IPS-18c (cell line): Measurements from ENCODE around the gene RASA4.
"Not testable (repeated sequence)": the region's sequence is repeated elsewhere in the genome, so short reads cannot be mapped to it uniquely, and the experiment has no call there.

Source experiments
- H3K4me3 ChIP-seq: 2 replicates; pipeline ENCODE4 v1.7.0; 2013; ENCODE audit warnings: low read depth, mild to moderate bottlenecking, low read length, moderate library complexity; ENCODE audit not compliant: insufficient read depth
- H3K9me3 ChIP-seq: one replicate; pipeline ENCODE4 v1.6.1; 2013; ENCODE audit warnings: mild to moderate bottlenecking, low read length, moderate library complexity; ENCODE audit not compliant: control insufficient read depth, insufficient read depth

Gene RASA4

GRCh38 chr7:102616507-102617125, at the start of gene RASA4:
Gene RASA4 (minus strand): TSS chr7:102616756. CDS start chr7:102616689, 67 bp downstream.
- H3K9me3 ChIP-seq: not testable (repeated sequence)
- H3K4me3 ChIP-seq: peak within 1 kb of the TSS; percentile 34; the same call in 1 of the 2 replicates

DNA sequence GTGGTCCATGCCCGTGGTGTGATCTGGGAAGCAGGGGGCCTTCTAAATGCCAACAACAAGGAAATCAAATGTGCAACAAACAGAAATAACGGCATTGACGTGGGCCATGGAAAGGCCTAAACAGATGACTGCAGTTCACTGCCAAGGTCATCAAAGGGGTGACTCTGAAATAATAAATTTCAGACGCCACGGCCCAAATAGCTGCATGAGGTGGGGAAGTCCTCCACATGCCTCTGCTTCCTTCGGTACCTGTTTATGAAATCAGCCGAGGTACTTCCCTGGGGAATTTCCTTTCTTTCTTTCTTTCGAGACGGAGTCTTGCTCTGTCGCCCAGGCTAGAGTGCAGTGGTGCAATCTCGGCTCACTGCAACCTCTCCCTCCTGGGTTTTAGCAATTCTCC, 48.2 kb upstream of the RASA4 start:
- not testable (repeated sequence) for H3K9me3 ChIP-seq

DNA sequence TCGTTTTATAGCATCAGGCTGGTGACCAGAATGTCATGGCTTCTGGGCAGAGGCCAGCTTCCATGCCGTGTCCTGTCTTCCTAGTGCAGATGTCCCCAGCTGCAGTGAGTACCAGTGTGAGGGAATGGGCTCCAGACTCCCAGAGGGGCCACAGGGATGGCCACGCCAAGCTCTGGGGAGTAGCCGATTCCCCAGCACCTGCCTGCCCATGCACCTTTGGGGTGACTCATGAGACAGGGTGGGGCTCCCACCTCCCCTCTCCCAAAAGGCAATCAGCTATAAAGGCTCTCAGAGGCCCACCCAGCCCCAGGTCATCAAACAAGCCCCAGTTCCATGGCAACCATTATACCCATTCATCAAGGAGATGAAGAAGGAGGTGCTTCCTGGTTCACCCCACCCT, 33.4 kb upstream of the RASA4 start, which contains the start of gene SPDYE2B:
SPDYE2B (plus strand) TSS at position 396 of the 400 bp plus-strand sequence. CDS start 2,030 bp downstream, outside the sequence.
- H3K9me3 ChIP-seq, H3K4me3 ChIP-seq: not testable (repeated sequence)

More for the DNA sequence above, 48.2 kb upstream of the RASA4 start:
- not testable (repeated sequence) for H3K4me3 ChIP-seq

GRCh38 chr7:102647813-102648212, 31.3 kb upstream of the RASA4 start:
- H3K9me3 ChIP-seq, H3K4me3 ChIP-seq: not testable (repeated sequence)

GRCh38 chr7:102643404-102643803, 26.8 kb upstream of the RASA4 start:
- not testable (repeated sequence) for H3K4me3 ChIP-seq, H3K9me3 ChIP-seq

DNA sequence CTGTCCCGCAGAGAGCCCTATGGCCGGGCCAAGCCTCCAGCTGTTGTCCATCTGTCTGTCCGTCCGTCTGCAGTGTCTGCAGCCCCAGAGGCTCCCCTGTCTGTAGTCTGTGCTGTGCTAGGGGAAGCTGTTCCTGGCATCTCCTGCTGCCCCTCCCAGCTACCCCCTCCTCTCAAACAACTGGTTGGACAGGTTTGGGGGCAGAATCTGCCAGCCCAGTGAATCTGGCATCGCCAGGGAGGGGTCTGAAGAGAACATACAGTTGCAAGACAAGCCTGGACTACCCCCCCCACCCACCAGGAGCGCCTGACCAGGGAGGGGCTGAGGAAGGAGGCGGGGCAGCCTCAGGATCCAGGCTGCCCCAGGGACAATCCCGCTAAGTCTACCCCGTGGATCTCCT, 26.1 kb upstream of the RASA4 start, which contains the start of gene UPK3BL1:
UPK3BL1 (minus strand) TSS at position 101 of the 400 bp plus-strand sequence; CDS start at position 51, 50 bp downstream.
- not testable (repeated sequence) for H3K4me3 ChIP-seq, H3K9me3 ChIP-seq

DNA sequence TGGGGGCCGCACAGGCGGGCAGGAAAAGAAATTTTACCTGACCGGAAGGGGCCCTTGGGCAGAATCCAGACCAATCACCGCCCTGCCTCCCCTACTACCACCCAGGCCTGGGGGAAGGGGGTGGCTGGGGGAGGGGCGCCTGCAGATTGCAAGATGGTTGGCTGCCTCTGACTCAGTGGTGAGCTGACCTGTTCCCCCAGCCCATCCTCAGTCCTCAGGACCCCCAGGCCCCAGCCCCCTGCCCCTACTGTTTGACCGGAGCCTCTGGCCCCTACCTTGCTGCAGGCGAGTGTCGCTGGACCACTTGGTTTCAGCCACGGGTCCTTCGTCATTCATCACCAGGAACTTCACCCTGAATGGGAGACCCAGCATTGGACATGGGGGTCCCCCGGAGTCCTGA, 22.3 kb upstream of the RASA4 start:
- H3K4me3 ChIP-seq, H3K9me3 ChIP-seq: not testable (repeated sequence)

- not testable (repeated sequence) for H3K9me3 ChIP-seq, H3K4me3 ChIP-seq
Observed at GRCh38 chr7:102636956-102637355, 20.4 kb upstream of the RASA4 start.

DNA sequence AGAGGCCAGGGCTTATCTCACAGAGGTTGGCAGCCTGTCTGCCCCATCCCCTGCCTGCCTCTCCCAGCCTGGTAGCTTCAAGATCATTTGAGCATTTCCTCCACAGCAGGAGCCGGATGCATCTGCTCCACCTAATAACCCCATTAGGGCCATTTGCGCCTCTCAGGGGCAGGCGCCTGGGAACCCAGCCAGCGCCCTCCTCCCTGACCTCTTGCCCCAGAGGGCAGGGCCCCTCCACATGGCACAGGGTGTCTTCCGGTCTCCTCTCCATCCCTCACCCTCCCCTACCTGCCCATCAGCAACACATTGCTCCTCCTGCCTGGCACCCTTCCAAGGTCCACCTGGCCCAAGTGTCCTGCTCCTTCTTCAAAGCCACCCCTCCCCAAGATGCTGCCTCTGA, 18.8 kb upstream of the RASA4 start:
- not testable (repeated sequence) for H3K4me3 ChIP-seq, H3K9me3 ChIP-seq

GRCh38 chr7:102634299-102634698, 17.7 kb upstream of the RASA4 start:
- H3K9me3 ChIP-seq, H3K4me3 ChIP-seq: not testable (repeated sequence)

- H3K9me3 ChIP-seq, H3K4me3 ChIP-seq: not testable (repeated sequence)
Observed at GRCh38 chr7:102630622-102631021, 14.1 kb upstream of the RASA4 start.

GRCh38 chr7:102627271-102627904, 10.8 kb upstream of the RASA4 start:
- H3K4me3 ChIP-seq, H3K9me3 ChIP-seq: not testable (repeated sequence)

- not testable (repeated sequence) for H3K9me3 ChIP-seq, H3K4me3 ChIP-seq
Observed at GRCh38 chr7:102618122-102618521, 1.6 kb upstream of the RASA4 start.

DNA sequence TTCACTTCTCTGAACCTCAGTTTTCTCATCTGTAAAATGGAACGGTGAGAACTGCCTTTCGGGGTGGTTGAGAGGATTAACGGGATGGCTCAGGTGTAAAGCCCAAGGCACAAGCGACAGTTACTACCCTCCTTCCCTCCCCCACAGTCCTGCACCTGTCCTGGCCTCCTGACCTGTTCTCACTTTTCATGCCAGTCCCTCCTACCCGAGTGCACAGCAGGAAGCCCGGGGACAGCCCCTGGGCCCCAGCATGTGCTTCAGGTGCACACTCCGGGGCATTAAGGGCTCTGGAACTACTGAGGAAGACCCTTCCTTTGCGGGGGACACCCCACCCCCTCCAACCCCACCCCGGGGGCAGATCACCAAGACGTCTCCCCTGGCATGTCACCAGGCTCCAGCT, 626 bp downstream of the RASA4 start:
- H3K9me3 ChIP-seq, H3K4me3 ChIP-seq: not testable (repeated sequence)

DNA sequence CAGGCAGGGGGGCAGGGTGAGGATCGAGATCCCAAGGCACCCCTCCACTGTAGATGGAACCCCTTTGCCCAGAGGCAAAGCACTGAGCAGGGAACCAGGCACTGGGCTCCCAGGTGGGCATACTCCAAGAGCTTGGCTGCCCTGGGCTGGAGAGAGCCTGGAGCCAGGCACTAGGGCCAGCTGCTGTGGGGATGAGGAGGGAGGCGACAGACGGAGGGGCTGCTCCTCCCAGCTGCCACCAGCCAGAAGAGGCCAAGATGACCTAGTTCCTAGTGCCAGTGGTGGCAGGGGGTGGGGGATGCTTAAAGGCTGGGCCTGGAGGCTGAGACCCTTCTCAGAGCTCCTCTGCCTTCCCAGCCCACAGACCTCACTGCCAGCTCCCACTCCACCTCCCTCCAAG, 1.7 kb downstream of the RASA4 start:
- not testable (repeated sequence) for H3K9me3 ChIP-seq, H3K4me3 ChIP-seq

GRCh38 chr7:102614346-102614697, 2.2 kb downstream of the RASA4 start:
- not testable (repeated sequence) for H3K9me3 ChIP-seq

GRCh38 chr7:102613575-102614345, 2.8 kb downstream of the RASA4 start:
- H3K9me3 ChIP-seq, H3K4me3 ChIP-seq: not testable (repeated sequence)

More at GRCh38 chr7:102614346-102614697, 2.2 kb downstream of the RASA4 start:
- not testable (repeated sequence) for H3K4me3 ChIP-seq

DNA sequence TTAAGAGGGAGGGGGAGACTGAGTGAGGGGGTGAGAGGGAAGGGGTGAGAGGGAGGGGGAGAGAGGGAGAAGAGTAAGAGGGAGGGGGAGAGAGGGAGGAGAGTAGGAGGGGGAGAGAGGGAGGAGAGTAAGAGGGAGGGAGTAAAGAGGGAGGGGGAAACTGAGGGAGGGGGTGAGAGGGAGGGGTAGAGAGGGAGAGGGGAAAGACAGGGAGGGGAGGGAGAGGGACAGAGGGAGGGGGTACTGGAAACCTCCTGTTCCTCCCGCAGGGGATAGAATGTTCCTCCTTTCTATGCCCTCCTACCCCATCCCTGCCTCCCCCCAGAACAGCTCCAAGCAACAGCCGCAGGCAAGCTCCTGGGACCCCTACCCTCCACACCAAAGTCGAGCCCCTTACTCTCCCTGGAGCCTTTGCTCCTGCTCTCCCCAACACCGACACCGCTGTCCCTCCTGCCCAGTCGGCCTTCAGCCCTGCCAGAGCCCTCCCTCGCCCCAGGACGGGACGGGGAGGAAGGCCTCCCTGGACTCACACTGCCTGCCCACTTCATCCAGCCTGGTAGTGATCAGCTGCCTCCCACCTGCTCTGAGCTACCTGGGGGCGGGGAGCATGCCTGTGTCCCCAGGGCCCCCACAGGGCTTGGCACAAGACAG, 4.8 kb downstream of the RASA4 start:
- not testable (repeated sequence) for H3K9me3 ChIP-seq, H3K4me3 ChIP-seq
